NCI-H460 (cell line): Measurements from ENCODE around the gene CDKL1. TPM values are rescaled to one million over a fixed set of nuclear protein-coding genes. Genes with fewer than 3 reads are reported as not detected.
"Not testable (repeated sequence)": the region's sequence is repeated elsewhere in the genome, so short reads cannot be mapped to it uniquely, and the experiment has no call there.

Source experiments
- DNase-seq: peaks from one replicate; pipeline ENCODE4 v3.0.0-alpha.2; 2016; ENCODE audit warnings: low read depth; ENCODE audit errors: extremely low read depth
- total RNA-seq: library from RNA; depleted of rRNA; stranded (reverse); fragments of >200 nt; shearing (Covaris generic); gene quantifications from 2 replicates; pipeline ENCODE4 v1.2.3, GENCODE V29; 2014

The CDKL1 gene
- total RNA-seq, 1 experiment from 2014 or later: 65.5 TPM

GRCh38 chr14:50335989-50336824 is 60.5 kb downstream of the CDKL1 start:
- DNase-seq: no peak

- DNase-seq: no peak
These were observed 61.3 kb downstream of the CDKL1 start for GRCh38 chr14:50335389-50335788.

- no peak for DNase-seq
These were observed 62.5 kb downstream of the CDKL1 start for GRCh38 chr14:50334211-50334610.

GRCh38 chr14:50333014-50333509 is 63.6 kb downstream of the CDKL1 start:
- no peak for DNase-seq

DNA sequence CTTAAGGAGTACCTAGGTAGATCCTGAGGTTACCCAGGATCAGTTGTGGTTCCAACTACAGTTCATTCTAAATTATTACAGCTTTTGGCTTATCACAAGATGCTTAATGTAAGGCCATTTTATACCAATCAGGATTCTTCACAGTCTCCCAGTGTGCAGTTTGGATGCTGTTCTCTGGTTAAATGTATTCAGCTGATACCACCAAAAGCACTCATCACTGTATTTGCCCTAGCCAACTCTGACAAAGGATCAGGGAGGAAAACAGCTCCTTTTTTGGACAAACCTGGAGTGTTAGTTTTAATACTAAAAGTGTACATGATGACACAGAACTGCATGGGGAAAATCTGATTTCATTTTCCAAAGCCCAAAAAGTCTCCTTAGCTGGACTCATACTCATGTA is 65.1 kb downstream of the CDKL1 start:
- DNase-seq: no peak

DNA sequence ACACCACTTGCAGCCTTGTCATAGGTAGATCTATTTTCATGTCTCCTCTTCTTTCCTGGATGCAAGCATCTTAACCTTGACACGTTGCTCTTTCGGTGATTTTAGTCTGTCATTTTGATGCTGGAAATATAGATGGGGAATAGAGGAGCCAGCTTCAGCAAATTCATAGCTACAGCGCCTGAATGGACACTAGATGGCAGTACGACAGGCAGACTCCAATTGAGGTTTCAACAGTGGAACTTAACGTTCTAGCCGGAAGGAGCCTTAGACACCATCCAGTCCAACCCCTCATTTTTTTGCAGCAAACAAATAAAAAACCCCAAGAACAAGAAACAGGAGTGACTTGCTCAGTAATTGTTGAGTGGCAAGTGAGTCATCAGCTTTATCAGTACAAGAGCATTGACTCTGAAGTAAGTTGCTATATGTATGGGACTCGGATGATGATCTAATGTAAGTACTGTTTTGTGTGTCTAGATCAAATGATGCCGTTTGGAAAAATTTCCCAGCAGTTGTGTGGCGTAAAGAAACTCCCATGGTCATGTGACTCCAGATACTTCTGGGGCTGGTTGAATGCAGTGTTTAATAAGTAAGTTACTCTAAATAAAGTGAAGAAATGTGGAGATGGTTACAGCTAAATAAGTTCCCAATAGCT is 75.5 kb downstream of the CDKL1 start:
- DNase-seq: peak; percentile 78

- DNase-seq: no peak
These were observed 76.4 kb downstream of the CDKL1 start for GRCh38 chr14:50320283-50320682.

DNA sequence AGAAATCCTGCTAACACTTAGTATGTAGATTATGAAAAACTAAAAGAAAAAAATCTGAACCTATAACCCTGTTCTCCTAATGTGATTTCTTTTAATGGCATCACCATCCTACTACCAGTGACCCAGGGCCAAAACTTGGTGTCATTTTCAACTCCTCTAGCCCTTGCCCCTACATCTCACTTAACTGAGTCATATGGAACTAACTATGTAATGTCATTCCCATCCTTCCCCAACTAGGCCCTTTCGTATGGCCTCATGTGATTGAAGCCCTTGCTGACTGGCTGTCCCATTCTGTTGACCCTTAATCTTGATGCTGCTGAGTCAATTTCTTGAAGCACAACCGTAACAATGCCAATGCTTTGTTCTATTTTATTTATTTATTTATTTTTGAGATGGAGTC is 77.0 kb downstream of the CDKL1 start:
- no peak for DNase-seq

- no peak for DNase-seq
These were observed 77.4 kb downstream of the CDKL1 start for GRCh38 chr14:50319293-50319692.

- DNase-seq: peak; percentile 33
These were observed 78.6 kb downstream of the CDKL1 start for GRCh38 chr14:50318031-50318626.

GRCh38 chr14:50314098-50314497 is 82.6 kb downstream of the CDKL1 start:
- DNase-seq: not testable (repeated sequence)

DNA sequence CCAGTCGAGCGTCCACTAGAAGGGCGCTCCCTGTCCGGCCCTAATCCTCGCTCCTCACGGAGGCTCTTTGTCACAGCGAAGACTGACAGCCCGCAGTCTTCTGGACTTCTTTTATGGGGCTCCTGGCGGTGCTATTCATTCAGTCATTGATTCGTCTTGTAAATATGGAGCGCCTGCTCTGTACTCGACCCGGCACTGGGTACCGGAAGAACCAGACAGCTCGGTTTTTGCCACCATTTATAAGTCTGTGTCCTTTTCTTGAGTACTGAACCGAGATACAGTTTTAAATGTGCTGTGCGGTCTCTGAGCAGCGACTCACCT is 84.0 kb downstream of the CDKL1 start:
- DNase-seq: no peak

- DNase-seq: peak; percentile 93
These were observed 84.5 kb downstream of the CDKL1 start, which contains the start of the genes DMAC2L and L2HGDH for GRCh38 chr14:50311972-50312733. TSS of gene DMAC2L (plus strand) at chr14:50312324. CDS start at chr14:50321488, 9,164 bp downstream. TSS of gene L2HGDH (minus strand) at chr14:50312229. CDS start at chr14:50312150, 79 bp downstream.

DNA sequence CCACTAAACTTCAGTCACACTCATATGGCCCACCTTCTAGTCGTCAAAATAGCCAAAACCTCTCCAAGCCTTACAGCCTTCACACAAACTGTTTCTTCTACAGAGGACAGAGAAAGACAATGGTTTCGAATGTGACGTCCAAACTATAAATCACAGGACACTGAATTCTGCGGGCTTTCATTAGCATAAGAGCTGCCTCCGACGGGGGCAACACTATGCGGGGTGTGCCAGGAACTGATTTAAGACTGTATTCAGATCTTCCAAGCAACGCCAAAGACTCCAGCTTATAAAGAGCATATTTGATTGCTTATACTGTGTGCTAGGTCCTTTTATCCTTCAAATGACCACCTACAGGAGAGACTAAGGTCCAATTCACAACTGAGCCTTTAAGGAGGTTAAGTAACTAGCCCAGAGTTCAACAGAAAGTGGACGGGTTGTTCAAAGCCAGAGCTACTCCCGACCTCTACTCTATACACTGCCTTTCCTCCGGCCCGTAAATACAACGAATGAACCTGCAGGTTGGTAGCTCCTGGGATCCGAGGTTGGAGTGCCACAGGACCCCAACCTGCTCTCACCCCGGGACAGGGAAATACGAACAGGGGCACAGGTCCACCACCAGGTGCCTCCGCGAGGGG is 85.2 kb downstream of the CDKL1 start:
- DNase-seq: no peak

DNA sequence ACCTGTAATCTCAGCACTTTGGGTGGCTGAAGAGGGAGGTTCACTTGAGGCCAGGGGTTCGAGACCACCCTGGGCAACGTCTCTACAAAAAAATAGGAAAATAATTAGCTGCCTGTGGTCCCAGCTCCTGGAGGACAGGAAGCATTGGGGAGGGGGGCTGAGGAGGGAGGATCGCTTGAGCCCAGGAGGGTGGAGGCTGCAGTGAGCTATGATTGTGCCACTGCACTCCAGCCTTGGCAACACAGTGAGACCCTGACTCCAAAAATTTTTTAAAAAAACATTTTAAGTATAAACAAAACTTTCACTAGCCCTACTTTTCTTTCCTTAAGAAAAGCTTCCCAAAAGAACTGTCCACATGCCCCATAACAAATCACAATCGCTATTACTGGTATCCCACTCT is 86.2 kb downstream of the CDKL1 start:
- no peak for DNase-seq

GRCh38 chr14:50308363-50308915 is 88.2 kb downstream of the CDKL1 start:
- no peak for DNase-seq

DNA sequence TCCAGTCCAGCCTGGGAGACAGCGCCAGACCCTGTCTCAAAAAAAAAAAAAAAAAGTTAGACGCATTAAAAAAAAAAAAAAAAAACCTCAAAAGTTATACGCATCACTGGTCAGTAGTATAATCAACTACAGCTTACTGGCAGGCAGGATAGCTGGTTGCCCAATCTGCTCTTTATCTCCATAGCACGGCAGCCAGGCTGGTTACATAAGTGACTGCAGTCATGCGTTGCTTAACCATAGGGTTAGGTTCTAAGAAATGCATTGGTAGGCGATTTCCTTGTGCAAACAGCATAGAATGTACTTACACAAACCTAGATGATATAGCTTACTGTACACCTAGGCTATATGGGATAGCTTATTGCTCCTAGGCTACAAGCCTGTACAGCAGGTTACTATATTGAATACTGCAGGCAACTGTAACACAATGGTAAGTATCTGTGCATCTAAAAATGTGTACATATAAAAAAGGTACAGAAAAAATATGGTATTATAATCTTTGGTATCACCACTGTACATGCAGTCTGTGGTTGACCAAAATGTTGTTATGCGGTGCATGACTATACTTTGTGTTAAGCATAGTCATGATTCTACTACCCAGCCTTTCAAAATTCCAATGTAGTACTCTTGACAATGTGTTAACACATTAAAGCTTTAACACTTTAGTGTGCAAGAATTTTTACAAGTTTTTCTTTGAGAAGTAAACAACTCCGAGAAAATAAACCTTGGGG is 92.8 kb downstream of the CDKL1 start:
- no peak for DNase-seq

GRCh38 chr14:50301914-50302313 is 94.8 kb downstream of the CDKL1 start:
- no peak for DNase-seq

DNA sequence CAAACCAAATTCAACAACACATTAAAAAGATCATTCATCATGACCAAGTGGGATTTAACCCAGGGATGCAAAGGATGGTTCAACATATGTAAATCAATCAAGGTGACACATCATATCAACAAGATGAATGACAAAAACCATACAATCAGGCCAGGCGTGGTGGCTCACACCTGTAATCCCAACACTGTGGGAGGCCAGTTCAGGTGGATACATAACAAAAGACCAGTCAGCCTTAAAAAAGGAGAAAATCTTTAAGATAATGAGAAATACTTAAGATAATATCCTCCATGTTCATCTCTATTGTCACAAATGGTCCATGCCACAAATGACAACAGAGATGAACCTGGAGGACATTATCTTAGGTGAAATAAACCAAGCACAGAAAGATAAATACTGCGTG is 97.1 kb downstream of the CDKL1 start:
- DNase-seq: no peak
